KOPT-K1 (cell line): ENCODE data around the gene ADAMTS2.

Source experiments
- H3K27ac ChIP-seq: fragments of 200-600 bp; sonication (generic); 2 replicates; pipeline ENCODE4 v1.5.1; 2016; ENCODE audit warnings: antibody characterized with exemption, mild to moderate bottlenecking, low read depth, low read length; ENCODE audit not compliant: poor library complexity, severe bottlenecking
- H3K36me3 ChIP-seq: fragments of 200-600 bp; sonication (generic); 2 replicates; pipeline ENCODE4 v1.5.1; 2017; ENCODE audit warnings: antibody characterized with exemption, mild to moderate bottlenecking, low read length, moderate library complexity; ENCODE audit not compliant: insufficient read depth
- H3K9me3 ChIP-seq: fragments of 200-600 bp; sonication (generic); 2 replicates; pipeline ENCODE4 v1.5.1; 2017; ENCODE audit warnings: antibody characterized with exemption, low read length, mild to moderate bottlenecking; ENCODE audit not compliant: insufficient read depth, poor library complexity, severe bottlenecking

ADAMTS2 gene

GRCh38 chr5:179169836-179170235 is 175.4 kb downstream of the ADAMTS2 start:
- Histone ChIP-seq H3K27ac (no peak overlapping the region), H3K9me3 (no peaks in the 10 kb centered on the region), H3K36me3 (no peaks in the 10 kb centered on the region)

DNA sequence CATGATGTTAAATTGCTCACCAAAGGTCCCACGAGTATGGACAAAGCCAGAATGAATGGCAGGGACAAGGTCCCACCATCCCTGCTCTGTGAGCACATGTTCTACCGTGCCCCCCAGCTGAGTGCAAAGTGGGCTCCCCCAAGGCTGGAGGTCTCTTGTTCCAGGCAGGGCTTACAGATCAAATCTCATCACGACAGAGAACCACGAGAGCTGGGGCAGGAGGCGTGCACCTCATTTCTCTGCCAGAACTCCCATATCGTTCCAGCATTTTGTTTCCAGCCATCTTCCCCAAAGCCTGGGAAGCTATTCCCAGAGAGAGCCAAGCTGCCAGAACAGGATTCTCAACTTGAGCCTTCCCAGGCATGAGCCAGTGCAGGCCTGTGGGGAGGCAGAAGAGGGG is 176.6 kb downstream of the ADAMTS2 start:
- no peaks in the 10 kb centered on the region for H3K9me3 ChIP-seq
- H3K27ac ChIP-seq: no peak overlapping the region
- no peaks in the 10 kb centered on the region for H3K36me3 ChIP-seq

GRCh38 chr5:179167871-179168451 is 177.3 kb downstream of the ADAMTS2 start:
- no peaks in the 10 kb centered on the region for H3K9me3 ChIP-seq
- no peak overlapping the region for H3K27ac ChIP-seq
- no peaks in the 10 kb centered on the region for H3K36me3 ChIP-seq

DNA sequence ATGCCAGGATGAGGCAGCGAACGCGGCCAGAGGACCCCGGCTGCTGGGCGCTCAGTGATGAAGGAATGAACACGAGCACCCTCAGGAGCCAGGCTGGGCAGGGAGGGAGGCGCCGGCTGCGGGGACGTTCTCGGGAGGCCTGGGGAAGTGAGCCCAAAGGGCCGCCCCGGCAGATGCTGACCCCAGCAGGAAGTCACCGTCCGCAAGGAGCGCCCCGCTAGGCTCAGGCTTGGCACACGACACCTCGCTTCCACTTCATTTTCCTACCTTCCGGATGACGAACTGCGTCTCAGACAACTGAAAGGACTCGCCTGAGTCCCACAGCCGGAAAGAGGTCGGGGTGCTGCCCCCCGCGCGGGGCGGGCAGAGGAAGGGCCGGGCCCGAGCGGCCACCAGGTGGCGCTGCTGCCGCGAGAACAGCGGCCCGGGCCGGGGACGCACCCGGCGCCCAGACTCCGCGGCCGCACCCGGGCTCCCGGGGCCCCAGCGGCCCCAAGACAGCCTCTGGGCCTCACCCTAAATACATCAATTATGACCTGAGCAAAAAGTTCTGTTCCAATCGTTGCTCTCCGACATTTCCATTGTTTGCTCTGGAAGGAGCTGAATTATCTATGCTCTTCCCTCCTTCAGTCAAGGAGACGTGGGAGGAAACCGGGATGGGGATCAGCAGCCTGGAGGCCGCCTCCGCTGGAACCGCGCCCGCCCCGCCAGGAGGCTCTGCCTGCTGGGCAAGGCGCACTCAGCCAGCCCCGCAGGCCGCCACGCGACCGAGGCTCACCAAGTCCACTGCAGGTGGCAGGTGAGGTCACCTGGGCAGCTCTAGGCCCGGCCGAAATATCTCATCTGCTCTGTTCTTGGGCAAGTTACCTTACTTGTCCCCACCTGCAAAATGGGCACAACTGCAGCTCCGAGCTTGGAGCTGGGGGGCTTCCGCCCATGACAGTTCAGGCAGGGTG is 178.1 kb downstream of the ADAMTS2 start:
- no peaks in the 10 kb centered on the region for H3K36me3 ChIP-seq
- H3K9me3 ChIP-seq: peaks cover 8% of the 10 kb centered on the region
- no peak overlapping the region for H3K27ac ChIP-seq

DNA sequence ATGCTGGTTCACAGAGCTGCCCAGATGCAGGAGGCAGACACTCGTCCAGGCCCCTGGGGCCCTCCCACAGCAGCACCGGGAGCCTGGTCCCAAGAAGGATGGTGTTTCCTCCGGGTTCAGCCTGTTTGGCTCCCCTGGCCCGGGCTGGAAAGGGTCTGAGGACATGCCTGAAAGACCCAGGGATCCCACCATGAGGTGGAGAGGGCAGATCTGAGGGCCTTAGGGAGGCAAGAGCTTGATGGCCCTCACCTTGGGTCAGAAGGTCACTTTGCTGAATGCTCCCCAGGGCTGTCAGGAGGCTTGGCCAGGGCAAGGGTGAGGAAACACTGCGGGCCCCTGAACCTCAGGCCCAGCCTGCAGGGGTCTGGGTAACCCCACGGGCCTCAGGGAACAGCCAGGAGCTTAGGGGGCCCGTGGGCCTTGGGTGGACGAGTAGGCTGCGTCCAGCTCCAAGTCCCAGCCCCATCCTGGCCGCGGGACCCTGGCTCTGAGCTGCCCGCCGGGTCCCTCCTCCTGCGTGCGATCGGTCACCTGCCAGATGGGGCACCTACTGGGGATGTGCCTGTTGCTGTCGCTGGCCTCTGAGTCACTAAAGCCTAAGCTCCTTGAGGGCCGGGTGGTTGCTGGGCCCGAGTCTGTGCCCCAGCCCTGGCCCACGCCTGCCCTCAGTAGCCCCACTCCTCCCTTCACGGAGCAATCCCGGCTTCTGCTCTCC is 178.9 kb downstream of the ADAMTS2 start:
- no peaks in the 10 kb centered on the region for H3K36me3 ChIP-seq
- no peak overlapping the region for H3K27ac ChIP-seq
- H3K9me3 ChIP-seq: peaks cover 12% of the 10 kb centered on the region

GRCh38 chr5:179165421-179166170 is 179.7 kb downstream of the ADAMTS2 start:
- Histone ChIP-seq H3K27ac (no peak overlapping the region), H3K36me3 (no peaks in the 10 kb centered on the region), H3K9me3 (peaks cover 12% of the 10 kb centered on the region)

DNA sequence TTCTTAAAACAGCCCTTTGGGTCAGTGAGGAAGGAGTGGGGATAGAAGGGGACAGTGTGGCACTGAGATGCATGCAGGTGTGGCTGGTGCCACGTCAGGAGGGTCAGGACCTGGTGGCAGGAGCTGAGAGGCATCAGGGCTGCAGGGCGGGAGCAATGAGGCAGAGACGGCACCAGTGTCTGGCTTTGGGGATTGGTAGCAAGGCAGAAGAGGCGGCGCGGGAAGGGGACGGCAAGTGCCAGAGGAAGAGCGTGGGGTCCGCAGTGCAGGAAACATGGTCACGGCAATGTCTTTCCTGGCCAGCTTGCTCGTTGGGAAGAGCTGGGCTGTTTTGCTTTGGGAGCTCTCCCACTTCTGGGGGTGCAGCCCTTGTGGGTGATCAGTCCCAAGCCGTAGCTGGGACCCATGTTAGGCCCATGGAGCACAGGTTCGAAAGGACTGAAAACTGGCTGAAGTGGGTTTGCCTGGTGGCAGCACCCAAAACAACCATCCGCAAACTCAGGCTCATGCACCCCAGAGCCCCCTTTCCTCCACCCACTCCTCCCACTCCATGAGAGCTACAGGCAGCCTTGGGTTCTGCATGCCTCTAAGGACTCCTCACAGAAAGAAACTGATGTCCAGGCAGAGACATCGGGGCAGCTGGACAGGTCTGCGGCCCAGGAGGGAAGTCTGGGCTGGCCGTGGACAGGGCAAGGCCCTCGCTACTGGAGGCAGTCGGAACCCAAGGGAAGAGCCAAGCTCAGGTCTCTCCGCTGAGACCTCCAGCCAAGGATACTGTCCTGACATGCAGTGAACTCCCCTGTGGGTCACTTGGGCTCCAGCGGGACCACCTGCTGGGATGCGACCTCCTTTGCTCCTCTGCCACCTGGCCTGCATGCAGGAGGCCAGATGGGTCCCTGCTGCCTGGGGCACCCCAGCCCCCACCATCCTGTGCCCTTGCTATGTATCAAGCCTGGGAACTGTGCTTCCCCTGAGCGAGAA is 180.6 kb downstream of the ADAMTS2 start:
- Histone ChIP-seq H3K36me3 (no peaks in the 10 kb centered on the region), H3K9me3 (peaks cover 12% of the 10 kb centered on the region), H3K27ac (no peak overlapping the region)

DNA sequence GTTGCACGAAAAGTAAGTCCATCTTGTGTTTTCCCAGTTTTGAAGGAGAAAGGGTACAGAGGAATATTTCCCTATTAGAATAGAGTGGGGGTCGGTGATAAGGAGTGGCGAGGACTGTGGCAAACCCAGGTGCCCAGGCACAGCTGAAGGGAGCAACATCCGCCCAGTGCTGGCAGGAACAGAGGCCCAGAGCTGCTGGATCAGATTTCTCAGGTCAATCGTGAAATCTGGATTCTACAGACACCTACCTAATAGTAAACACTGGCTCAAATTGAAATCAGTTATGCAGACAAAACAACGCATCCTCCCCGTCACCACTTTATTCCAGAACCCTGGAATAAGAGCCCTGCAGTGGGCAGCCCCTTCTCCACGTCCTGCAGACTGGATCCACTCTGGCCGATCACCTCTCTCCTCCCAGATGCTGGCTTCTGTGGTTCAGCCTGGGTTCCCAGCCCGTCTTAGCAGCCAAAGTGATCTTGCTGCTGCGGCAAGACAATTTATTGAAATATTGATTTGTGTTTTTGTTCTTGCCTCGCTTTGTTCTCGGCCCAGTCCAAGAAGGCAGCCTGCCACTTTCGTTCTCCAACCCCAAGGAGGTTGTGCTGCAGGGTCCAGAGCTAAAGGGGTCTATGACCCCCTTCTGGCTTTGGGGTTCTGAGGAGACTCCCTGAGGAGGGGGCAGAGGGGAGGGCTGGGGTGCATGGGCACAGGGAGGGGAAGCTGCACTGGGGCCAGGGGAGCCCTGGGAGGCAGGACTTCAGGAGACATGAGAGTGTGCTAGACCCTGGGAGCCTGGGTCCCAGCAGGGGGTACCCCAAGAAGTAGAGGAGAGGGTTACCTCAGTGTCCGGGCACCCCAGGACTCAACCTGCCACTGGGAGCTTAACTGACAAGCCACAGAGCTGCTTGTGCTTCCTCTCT is 181.8 kb downstream of the ADAMTS2 start:
- Histone ChIP-seq H3K9me3 (peaks cover 16% of the 10 kb centered on the region), H3K27ac (no peak overlapping the region), H3K36me3 (no peaks in the 10 kb centered on the region)

DNA sequence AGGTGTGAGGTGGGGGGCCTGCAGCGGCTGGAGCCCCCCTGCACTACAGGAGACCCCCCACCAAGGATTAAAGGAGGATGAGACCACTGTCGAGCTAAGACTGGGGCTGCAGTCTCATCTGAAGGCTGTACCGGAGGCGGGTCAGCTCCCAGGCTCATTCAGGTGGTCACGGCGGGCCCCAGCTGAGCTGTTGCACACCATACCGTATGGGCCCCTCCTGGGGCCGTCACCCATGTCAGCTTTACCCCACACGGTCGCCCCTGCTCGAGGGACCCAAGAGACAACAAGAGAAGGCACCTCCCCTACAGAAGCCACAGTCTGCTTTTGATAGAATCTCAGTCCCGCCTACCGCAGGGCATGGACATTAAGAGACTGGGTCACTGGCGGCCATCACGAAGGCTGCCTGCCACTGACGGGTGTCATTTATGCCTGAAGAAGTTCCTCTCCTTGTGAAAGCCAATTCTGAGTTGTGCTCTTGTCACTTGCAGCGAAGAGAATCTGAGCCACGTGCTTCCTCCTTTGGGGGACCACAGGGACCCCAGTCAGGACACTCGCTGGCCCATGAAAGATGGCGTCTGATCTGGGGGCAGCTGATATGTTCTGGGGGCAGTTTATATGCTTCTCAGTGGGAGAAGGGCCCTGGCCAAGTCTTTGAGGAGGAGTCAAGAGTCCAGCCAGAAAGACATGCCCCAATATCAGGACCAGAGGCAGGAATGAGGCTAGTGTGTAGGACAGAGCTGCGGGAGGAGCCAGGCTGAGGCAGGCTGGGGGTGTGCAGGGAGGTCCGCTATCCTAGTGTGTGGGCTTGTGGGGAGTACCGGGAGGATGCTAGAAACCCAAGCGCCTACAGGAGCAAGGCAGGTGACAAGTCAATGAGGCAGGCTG is 182.7 kb downstream of the ADAMTS2 start:
- peaks cover 16% of the 10 kb centered on the region for H3K9me3 ChIP-seq
- H3K36me3 ChIP-seq: no peaks in the 10 kb centered on the region
- H3K27ac ChIP-seq: no peak overlapping the region

DNA sequence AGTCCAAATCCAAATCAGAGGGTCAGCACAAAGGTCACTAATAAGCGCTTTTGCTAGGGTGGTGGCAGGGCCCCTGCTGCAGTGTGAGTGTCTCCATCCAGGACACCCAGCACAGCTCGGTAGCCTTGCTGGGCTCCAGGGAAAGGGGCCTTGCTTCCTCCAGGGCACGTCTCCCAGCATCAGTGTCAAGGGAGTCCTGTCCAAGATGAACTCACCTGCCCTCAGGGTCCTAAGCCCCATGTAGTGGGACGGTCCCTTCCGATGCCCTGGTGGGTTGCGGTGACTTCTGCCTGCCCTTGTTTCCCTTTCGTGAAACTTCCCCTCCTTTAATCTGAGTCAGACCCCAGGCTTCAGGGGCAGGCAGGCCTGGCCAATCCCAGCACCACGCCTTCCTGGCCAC is 183.4 kb downstream of the ADAMTS2 start:
- no peak overlapping the region for H3K27ac ChIP-seq
- no peaks in the 10 kb centered on the region for H3K36me3 ChIP-seq
- peaks cover 16% of the 10 kb centered on the region for H3K9me3 ChIP-seq

- peaks cover 16% of the 10 kb centered on the region for H3K9me3 ChIP-seq
- no peak overlapping the region for H3K27ac ChIP-seq
Measured at GRCh38 chr5:179160584-179160983, 184.7 kb downstream of the ADAMTS2 start.

GRCh38 chr5:179158556-179158955 is 186.7 kb downstream of the ADAMTS2 start:
- Histone ChIP-seq H3K36me3 (no peaks in the 10 kb centered on the region), H3K27ac (no peak overlapping the region), H3K9me3 (peaks cover 16% of the 10 kb centered on the region)

More at GRCh38 chr5:179160584-179160983, 184.7 kb downstream of the ADAMTS2 start:
- no peaks in the 10 kb centered on the region for H3K36me3 ChIP-seq
